Measurements from ENCODE around the gene TSHZ2. TPM values are rescaled to one million over a fixed set of nuclear protein-coding genes. Genes with fewer than 3 reads are reported as not detected.

Gene TSHZ2
- total RNA-seq, 1 donor from 2014 or later, result 5.2 TPM

GRCh38 chr20:53384392-53384791, 412.2 kb downstream of the TSHZ2 start:
- no peak for TF ChIP-seq CTCF (IDR thresholded peaks at IDR 0.05)
- ATAC-seq, result no peak
- H3K36me3 ChIP-seq, result no peaks in the 10 kb centered on the region

GRCh38 chr20:53385941-53386767, 414.0 kb downstream of the TSHZ2 start:
- H3K9me3 ChIP-seq, result no peaks in the 10 kb centered on the region
- TF ChIP-seq CTCF (IDR thresholded peaks at IDR 0.05), result no peak
- H3K36me3 ChIP-seq, result no peaks in the 10 kb centered on the region
- intact Hi-C loops (cut with DNase I), result no loop called here
- no peak overlapping the region for H3K4me3 ChIP-seq
- ATAC-seq, result no peak
- H3K27me3 ChIP-seq, result no peaks in the 10 kb centered on the region
- DNase-seq, result no peak
- no peaks in the 10 kb centered on the region for H3K4me1 ChIP-seq
- no peak overlapping the region for H3K27ac ChIP-seq

More at GRCh38 chr20:53384392-53384791, 412.2 kb downstream of the TSHZ2 start:
- Histone ChIP-seq H3K9me3 (no peaks in the 10 kb centered on the region), H3K4me3 (no peak overlapping the region), H3K4me1 (no peaks in the 10 kb centered on the region), H3K27ac (no peak overlapping the region), H3K27me3 (no peaks in the 10 kb centered on the region)
- intact Hi-C loops (cut with DNase I), result no loop called here
- no peak for DNase-seq

- Histone ChIP-seq H3K36me3 (no peaks in the 10 kb centered on the region), H3K27ac (no peak overlapping the region), H3K4me3 (no peak overlapping the region), H3K27me3 (no peaks in the 10 kb centered on the region), H3K4me1 (no peaks in the 10 kb centered on the region), H3K9me3 (no peaks in the 10 kb centered on the region)
- DNase-seq, result no peak
- intact Hi-C loops (cut with DNase I), result no loop called here
- TF ChIP-seq CTCF (IDR thresholded peaks at IDR 0.05), result no peak
- ATAC-seq, result no peak
Observed at GRCh38 chr20:53387983-53388675, 416.0 kb downstream of the TSHZ2 start.

GRCh38 chr20:53389516-53390300, 417.6 kb downstream of the TSHZ2 start:
- Histone ChIP-seq H3K27ac (no peak overlapping the region), H3K4me3 (no peak overlapping the region), H3K27me3 (no peaks in the 10 kb centered on the region), H3K36me3 (no peaks in the 10 kb centered on the region), H3K4me1 (no peaks in the 10 kb centered on the region), H3K9me3 (no peaks in the 10 kb centered on the region)
- TF ChIP-seq CTCF (IDR thresholded peaks at IDR 0.05), result no peak
- DNase-seq (no peak), ATAC-seq (no peak)
- intact Hi-C loops (cut with DNase I), result no loop called here

GRCh38 chr20:53390770-53391169, 418.6 kb downstream of the TSHZ2 start:
- intact Hi-C loops (cut with DNase I), result no loop called here
- no peak for DNase-seq
- Histone ChIP-seq H3K9me3 (no peaks in the 10 kb centered on the region), H3K4me3 (no peak overlapping the region), H3K27me3 (no peaks in the 10 kb centered on the region), H3K27ac (no peak overlapping the region), H3K36me3 (no peaks in the 10 kb centered on the region), H3K4me1 (no peaks in the 10 kb centered on the region)
- TF ChIP-seq CTCF (IDR thresholded peaks at IDR 0.05), result no peak
- no peak for ATAC-seq

All from upper lobe of right lung (tissue), 1 donor.